Osteoblast (primary cell): ENCODE results near the gene CCR5AS.
A peak's percentile ranks its signal among the peaks of the same experiment; 100 is the strongest.

Experiments
- DNase-seq: peaks from one replicate; pipeline ENCODE4 v3.0.0; 2011; ENCODE audit warnings: low spot score, mixed read lengths; ENCODE audit not compliant: insufficient read length; ENCODE audit errors: missing footprints
- H2AFZ ChIP-seq: 2 replicates; pipeline ENCODE4 v1.6.0; 2011; ENCODE audit warnings: mild to moderate bottlenecking, low read length
- H3K27ac ChIP-seq: 2 replicates; pipeline ENCODE4 v1.5.1; 2011; ENCODE audit warnings: mild to moderate bottlenecking, low read depth, low read length, moderate library complexity
- H3K27me3 ChIP-seq: 2 replicates; pipeline ENCODE4 v1.6.0; 2012; ENCODE audit warnings: mild to moderate bottlenecking, control low read depth, inconsistent platforms, low read length, moderate library complexity; ENCODE audit not compliant: insufficient read depth
- H3K36me3 ChIP-seq: 2 replicates; pipeline ENCODE4 v1.5.1; 2011; ENCODE audit warnings: mild to moderate bottlenecking, low read length, control low read depth, moderate library complexity; ENCODE audit not compliant: insufficient read depth
- H3K4me1 ChIP-seq: 2 replicates; pipeline ENCODE4 v1.5.1; 2011; ENCODE audit warnings: mild to moderate bottlenecking, low read length, control low read depth, moderate library complexity; ENCODE audit not compliant: insufficient read depth
- H3K4me2 ChIP-seq: 2 replicates; pipeline ENCODE4 v1.6.0; 2011; ENCODE audit warnings: mild to moderate bottlenecking, low read length; ENCODE audit not compliant: insufficient read depth
- H3K4me3 ChIP-seq: fragments of 200-600 bp; sonication (generic); 3 replicates; pipeline ENCODE4 v1.5.1; 2012; ENCODE audit warnings: mild to moderate bottlenecking, low read length, inconsistent platforms; ENCODE audit not compliant: insufficient read depth
- H3K79me2 ChIP-seq: 2 replicates; pipeline ENCODE4 v1.6.0; 2012; ENCODE audit warnings: mild to moderate bottlenecking, low read length, control low read depth, inconsistent platforms; ENCODE audit not compliant: insufficient read depth
- H3K9me3 ChIP-seq: 2 replicates; pipeline ENCODE4 v1.5.1; 2011; ENCODE audit warnings: low read depth, low read length, control low read depth
- H4K20me1 ChIP-seq: 2 replicates; pipeline ENCODE4 v1.6.0; 2012; ENCODE audit warnings: mild to moderate bottlenecking, low read length, control low read depth; ENCODE audit not compliant: insufficient read depth
- TF ChIP-seq, protein P1 (sequence below): IDR thresholded peaks from 2 replicates; pipeline ENCODE4 v1.5.1; 2011; ENCODE audit warnings: mild to moderate bottlenecking, low read depth, low read length, moderate library complexity; ENCODE audit errors: extremely low read depth

Gene CCR5AS

DNA sequence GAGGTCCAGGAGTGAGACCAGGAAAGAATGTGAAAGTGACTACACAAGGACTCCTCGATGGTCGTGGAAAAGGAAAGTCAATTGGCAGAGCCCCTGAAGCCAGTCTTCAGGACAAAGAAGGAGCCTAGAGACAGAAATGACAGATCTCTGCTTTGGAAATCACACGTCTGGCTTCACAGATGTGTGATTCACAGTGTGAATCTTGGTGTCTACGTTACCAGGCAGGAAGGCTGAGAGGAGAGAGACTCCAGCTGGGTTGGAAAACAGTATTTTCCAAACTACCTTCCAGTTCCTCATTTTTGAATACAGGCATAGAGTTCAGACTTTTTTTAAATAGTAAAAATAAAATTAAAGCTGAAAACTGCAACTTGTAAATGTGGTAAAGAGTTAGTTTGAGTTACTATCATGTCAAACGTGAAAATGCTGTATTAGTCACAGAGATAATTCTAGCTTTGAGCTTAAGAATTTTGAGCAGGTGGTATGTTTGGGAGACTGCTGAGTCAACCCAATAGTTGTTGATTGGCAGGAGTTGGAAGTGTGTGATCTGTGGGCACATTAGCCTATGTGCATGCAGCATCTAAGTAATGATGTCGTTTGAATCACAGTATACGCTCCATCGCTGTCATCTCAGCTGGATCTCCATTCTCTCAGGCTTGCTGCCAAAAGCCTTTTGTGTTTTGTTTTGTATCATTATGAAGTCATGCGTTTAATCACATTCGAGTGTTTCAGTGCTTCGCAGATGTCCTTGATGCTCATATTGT is 47.0 kb downstream of the CCR5AS start:
- H3K27me3 ChIP-seq, result peaks cover 52% of the 10 kb centered on the region

DNA sequence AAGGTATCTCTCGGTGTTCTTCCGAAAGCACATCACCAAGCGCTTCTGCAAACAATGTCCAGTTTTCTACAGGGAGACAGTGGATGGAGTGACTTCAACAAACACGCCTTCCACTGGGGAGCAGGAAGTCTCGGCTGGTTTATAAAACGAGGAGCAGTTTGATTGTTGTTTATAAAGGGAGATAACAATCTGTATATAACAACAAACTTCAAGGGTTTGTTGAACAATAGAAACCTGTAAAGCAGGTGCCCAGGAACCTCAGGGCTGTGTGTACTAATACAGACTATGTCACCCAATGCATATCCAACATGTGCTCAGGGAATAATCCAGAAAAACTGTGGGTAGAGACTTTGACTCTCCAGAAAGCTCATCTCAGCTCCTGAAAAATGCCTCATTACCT is 48.4 kb downstream of the CCR5AS start:
- Histone ChIP-seq H3K27ac (no peak overlapping the region), H3K79me2 (no peaks in the 10 kb centered on the region), H3K4me3 (no peak overlapping the region), H4K20me1 (no peaks in the 10 kb centered on the region), H3K4me2 (no peak overlapping the region), H3K9me3 (no peaks in the 10 kb centered on the region), H3K4me1 (no peaks in the 10 kb centered on the region), H3K27me3 (peaks cover 52% of the 10 kb centered on the region), H3K36me3 (no peaks in the 10 kb centered on the region), H2AFZ (no peak overlapping the region)
- TF ChIP-seq, protein P1, sequence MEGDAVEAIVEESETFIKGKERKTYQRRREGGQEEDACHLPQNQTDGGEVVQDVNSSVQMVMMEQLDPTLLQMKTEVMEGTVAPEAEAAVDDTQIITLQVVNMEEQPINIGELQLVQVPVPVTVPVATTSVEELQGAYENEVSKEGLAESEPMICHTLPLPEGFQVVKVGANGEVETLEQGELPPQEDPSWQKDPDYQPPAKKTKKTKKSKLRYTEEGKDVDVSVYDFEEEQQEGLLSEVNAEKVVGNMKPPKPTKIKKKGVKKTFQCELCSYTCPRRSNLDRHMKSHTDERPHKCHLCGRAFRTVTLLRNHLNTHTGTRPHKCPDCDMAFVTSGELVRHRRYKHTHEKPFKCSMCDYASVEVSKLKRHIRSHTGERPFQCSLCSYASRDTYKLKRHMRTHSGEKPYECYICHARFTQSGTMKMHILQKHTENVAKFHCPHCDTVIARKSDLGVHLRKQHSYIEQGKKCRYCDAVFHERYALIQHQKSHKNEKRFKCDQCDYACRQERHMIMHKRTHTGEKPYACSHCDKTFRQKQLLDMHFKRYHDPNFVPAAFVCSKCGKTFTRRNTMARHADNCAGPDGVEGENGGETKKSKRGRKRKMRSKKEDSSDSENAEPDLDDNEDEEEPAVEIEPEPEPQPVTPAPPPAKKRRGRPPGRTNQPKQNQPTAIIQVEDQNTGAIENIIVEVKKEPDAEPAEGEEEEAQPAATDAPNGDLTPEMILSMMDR, result no peak
- no peak for DNase-seq

More for the DNA sequence above, 47.0 kb downstream of the CCR5AS start:
- TF ChIP-seq, protein P1, result no peak
- no peak for DNase-seq
- Histone ChIP-seq H4K20me1 (no peaks in the 10 kb centered on the region), H3K4me1 (no peaks in the 10 kb centered on the region), H3K79me2 (no peaks in the 10 kb centered on the region), H3K27ac (no peak overlapping the region), H3K36me3 (no peaks in the 10 kb centered on the region), H3K9me3 (no peaks in the 10 kb centered on the region), H2AFZ (peak overlapping the region; percentile 15), H3K4me2 (no peak overlapping the region), H3K4me3 (no peak overlapping the region)

GRCh38 chr3:46356909-46357308 is 50.0 kb downstream of the CCR5AS start:
- Histone ChIP-seq H3K4me2 (no peak overlapping the region), H3K27me3 (peaks cover 56% of the 10 kb centered on the region), H3K4me3 (no peak overlapping the region), H2AFZ (no peak overlapping the region), H4K20me1 (no peaks in the 10 kb centered on the region), H3K4me1 (no peaks in the 10 kb centered on the region), H3K36me3 (no peaks in the 10 kb centered on the region), H3K9me3 (no peaks in the 10 kb centered on the region), H3K79me2 (no peaks in the 10 kb centered on the region), H3K27ac (no peak overlapping the region)
- DNase-seq, result no peak
- TF ChIP-seq, protein P1, result no peak

GRCh38 chr3:46356276-46356675 is 50.6 kb downstream of the CCR5AS start:
- Histone ChIP-seq H3K36me3 (no peaks in the 10 kb centered on the region), H3K27ac (no peak overlapping the region), H3K4me2 (no peak overlapping the region), H4K20me1 (no peaks in the 10 kb centered on the region), H3K27me3 (peaks cover 56% of the 10 kb centered on the region), H2AFZ (no peak overlapping the region), H3K9me3 (no peaks in the 10 kb centered on the region), H3K4me1 (no peaks in the 10 kb centered on the region), H3K4me3 (no peak overlapping the region), H3K79me2 (no peaks in the 10 kb centered on the region)
- DNase-seq, result peak; percentile 52
- TF ChIP-seq, protein P1, result no peak
